Testis (tissue), 2 donors: ENCODE results near the gene LIPN.

Experiments used
- CTCF ChIP-seq, 3 experiments: fragments of 450-650 bp in 2 of 3; fragments of 200-600 bp in 1 of 3; sonication (generic) in 1 of 3; IDR thresholded peaks; one replicate each; pipeline ENCODE4 v1.5.1; 2016 to 2019; ENCODE audit warnings: antibody characterized with exemption in 3 of 3, mild to moderate bottlenecking in 2 of 3, moderate library complexity in 1 of 3
- POLR2A ChIP-seq: fragments of 450-650 bp; IDR thresholded peaks from one replicate; pipeline ENCODE4 v1.6.1; 2017; ENCODE audit warnings: antibody characterized with exemption, mild to moderate bottlenecking, moderate library complexity

GRCh38 chr10:88733215-88733614 lies 26.6 kb upstream of the LIPN start:
- TF ChIP-seq CTCF (IDR thresholded peaks at IDR 0.05) = no peak
- no peak for TF ChIP-seq POLR2A
